GM23338 (cell line): ENCODE results near the gene ARL13B.
"Not testable (repeated sequence)": the region's sequence is repeated elsewhere in the genome, so short reads cannot be mapped to it uniquely, and the experiment has no call there.

Source experiments
- EZH2 ChIP-seq: fragments of 200-600 bp; sonication (generic); IDR thresholded peaks from one replicate; pipeline ENCODE4 v1.8.0; 2017; ENCODE audit warnings: antibody characterized with exemption, mild to moderate bottlenecking, low read depth; ENCODE audit not compliant: unreplicated experiment
- EZH2phosphoT487 ChIP-seq: fragments of 200-600 bp; sonication (generic); IDR thresholded peaks from one replicate; pipeline ENCODE4 v1.8.1; 2018; ENCODE audit warnings: antibody characterized with exemption; ENCODE audit not compliant: unreplicated experiment
- JUNB ChIP-seq: IDR thresholded peaks from one replicate; pipeline ENCODE4 v1.6.1; 2016; ENCODE audit warnings: antibody characterized with exemption; ENCODE audit not compliant: unreplicated experiment
- NANOG ChIP-seq: IDR thresholded peaks from 2 replicates; pipeline ENCODE4 v1.6.1; 2016; ENCODE audit warnings: antibody characterized with exemption, borderline replicate concordance
- POLR2AphosphoS5 ChIP-seq: IDR thresholded peaks from 2 replicates; pipeline ENCODE4 v1.6.1; 2016; ENCODE audit warnings: antibody characterized with exemption, low read depth
- ZNF114 ChIP-seq: fragments of 250-450 bp; sonication (Bioruptor Pico); IDR thresholded peaks from 2 replicates; pipeline ENCODE4 v1.5.0; 2020; ENCODE audit warnings: mild to moderate bottlenecking, moderate library complexity
- TF ChIP-seq, protein P1 (sequence below), 2 experiments: fragments of 200-600 bp in 1 of 2; sonication (generic) in 1 of 2; conservative IDR thresholded peaks; 2 replicates each; pipeline versions ENCODE4 v1.5.1 to v1.6.1; 2016 to 2017; ENCODE audit warnings: antibody characterized with exemption in 2 of 2, low read depth in 2 of 2, mild to moderate bottlenecking in 2 of 2, moderate library complexity in 1 of 2
- TF ChIP-seq, protein P2 (sequence below): IDR thresholded peaks from one replicate; pipeline ENCODE4 v1.6.1; 2018; ENCODE audit warnings: antibody characterized with exemption; ENCODE audit not compliant: unreplicated experiment
- TF ChIP-seq, protein P3 (sequence below): IDR thresholded peaks from 2 replicates; pipeline ENCODE4 v1.6.1; 2016; ENCODE audit warnings: antibody characterized with exemption
- TF ChIP-seq, protein P4 (sequence below): fragments of 250-450 bp; sonication (Bioruptor Pico); IDR thresholded peaks from 2 replicates; pipeline ENCODE4 v1.5.0; 2020; ENCODE audit warnings: mild to moderate bottlenecking, moderate library complexity

DNA sequence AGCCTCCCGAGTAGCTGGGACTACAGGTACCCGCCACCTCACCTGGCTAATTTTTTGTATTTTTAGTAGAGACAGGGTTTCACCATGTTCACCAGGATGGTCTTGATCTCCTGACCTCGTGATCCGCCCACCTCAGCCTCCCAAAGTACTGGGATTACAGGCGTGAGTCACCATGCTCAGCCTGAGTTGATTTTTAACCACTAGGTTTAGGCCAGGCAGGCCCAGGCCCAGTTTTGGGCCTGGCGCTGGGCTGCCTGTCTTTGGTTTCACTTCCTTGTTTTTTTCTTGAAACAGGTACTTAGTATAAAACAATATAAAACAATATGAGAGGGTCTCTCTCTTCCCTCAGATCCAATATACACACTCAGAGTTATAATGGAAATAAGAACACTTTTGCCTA is 42.5 kb upstream of the ARL13B start:
- TF ChIP-seq EZH2, EZH2phosphoT487, JUNB, POLR2AphosphoS5, NANOG, ZNF114: not testable (repeated sequence)
- TF ChIP-seq, protein P1, sequence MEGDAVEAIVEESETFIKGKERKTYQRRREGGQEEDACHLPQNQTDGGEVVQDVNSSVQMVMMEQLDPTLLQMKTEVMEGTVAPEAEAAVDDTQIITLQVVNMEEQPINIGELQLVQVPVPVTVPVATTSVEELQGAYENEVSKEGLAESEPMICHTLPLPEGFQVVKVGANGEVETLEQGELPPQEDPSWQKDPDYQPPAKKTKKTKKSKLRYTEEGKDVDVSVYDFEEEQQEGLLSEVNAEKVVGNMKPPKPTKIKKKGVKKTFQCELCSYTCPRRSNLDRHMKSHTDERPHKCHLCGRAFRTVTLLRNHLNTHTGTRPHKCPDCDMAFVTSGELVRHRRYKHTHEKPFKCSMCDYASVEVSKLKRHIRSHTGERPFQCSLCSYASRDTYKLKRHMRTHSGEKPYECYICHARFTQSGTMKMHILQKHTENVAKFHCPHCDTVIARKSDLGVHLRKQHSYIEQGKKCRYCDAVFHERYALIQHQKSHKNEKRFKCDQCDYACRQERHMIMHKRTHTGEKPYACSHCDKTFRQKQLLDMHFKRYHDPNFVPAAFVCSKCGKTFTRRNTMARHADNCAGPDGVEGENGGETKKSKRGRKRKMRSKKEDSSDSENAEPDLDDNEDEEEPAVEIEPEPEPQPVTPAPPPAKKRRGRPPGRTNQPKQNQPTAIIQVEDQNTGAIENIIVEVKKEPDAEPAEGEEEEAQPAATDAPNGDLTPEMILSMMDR (conservative IDR thresholded peaks at IDR 0.05; ENCODE audit: low read depth in 2 of 2) = not testable (repeated sequence)
- TF ChIP-seq, protein P2, sequence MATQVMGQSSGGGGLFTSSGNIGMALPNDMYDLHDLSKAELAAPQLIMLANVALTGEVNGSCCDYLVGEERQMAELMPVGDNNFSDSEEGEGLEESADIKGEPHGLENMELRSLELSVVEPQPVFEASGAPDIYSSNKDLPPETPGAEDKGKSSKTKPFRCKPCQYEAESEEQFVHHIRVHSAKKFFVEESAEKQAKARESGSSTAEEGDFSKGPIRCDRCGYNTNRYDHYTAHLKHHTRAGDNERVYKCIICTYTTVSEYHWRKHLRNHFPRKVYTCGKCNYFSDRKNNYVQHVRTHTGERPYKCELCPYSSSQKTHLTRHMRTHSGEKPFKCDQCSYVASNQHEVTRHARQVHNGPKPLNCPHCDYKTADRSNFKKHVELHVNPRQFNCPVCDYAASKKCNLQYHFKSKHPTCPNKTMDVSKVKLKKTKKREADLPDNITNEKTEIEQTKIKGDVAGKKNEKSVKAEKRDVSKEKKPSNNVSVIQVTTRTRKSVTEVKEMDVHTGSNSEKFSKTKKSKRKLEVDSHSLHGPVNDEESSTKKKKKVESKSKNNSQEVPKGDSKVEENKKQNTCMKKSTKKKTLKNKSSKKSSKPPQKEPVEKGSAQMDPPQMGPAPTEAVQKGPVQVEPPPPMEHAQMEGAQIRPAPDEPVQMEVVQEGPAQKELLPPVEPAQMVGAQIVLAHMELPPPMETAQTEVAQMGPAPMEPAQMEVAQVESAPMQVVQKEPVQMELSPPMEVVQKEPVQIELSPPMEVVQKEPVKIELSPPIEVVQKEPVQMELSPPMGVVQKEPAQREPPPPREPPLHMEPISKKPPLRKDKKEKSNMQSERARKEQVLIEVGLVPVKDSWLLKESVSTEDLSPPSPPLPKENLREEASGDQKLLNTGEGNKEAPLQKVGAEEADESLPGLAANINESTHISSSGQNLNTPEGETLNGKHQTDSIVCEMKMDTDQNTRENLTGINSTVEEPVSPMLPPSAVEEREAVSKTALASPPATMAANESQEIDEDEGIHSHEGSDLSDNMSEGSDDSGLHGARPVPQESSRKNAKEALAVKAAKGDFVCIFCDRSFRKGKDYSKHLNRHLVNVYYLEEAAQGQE = not testable (repeated sequence)
- TF ChIP-seq, protein P3, sequence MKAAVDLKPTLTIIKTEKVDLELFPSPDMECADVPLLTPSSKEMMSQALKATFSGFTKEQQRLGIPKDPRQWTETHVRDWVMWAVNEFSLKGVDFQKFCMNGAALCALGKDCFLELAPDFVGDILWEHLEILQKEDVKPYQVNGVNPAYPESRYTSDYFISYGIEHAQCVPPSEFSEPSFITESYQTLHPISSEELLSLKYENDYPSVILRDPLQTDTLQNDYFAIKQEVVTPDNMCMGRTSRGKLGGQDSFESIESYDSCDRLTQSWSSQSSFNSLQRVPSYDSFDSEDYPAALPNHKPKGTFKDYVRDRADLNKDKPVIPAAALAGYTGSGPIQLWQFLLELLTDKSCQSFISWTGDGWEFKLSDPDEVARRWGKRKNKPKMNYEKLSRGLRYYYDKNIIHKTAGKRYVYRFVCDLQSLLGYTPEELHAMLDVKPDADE = not testable (repeated sequence)
- TF ChIP-seq, protein P4, sequence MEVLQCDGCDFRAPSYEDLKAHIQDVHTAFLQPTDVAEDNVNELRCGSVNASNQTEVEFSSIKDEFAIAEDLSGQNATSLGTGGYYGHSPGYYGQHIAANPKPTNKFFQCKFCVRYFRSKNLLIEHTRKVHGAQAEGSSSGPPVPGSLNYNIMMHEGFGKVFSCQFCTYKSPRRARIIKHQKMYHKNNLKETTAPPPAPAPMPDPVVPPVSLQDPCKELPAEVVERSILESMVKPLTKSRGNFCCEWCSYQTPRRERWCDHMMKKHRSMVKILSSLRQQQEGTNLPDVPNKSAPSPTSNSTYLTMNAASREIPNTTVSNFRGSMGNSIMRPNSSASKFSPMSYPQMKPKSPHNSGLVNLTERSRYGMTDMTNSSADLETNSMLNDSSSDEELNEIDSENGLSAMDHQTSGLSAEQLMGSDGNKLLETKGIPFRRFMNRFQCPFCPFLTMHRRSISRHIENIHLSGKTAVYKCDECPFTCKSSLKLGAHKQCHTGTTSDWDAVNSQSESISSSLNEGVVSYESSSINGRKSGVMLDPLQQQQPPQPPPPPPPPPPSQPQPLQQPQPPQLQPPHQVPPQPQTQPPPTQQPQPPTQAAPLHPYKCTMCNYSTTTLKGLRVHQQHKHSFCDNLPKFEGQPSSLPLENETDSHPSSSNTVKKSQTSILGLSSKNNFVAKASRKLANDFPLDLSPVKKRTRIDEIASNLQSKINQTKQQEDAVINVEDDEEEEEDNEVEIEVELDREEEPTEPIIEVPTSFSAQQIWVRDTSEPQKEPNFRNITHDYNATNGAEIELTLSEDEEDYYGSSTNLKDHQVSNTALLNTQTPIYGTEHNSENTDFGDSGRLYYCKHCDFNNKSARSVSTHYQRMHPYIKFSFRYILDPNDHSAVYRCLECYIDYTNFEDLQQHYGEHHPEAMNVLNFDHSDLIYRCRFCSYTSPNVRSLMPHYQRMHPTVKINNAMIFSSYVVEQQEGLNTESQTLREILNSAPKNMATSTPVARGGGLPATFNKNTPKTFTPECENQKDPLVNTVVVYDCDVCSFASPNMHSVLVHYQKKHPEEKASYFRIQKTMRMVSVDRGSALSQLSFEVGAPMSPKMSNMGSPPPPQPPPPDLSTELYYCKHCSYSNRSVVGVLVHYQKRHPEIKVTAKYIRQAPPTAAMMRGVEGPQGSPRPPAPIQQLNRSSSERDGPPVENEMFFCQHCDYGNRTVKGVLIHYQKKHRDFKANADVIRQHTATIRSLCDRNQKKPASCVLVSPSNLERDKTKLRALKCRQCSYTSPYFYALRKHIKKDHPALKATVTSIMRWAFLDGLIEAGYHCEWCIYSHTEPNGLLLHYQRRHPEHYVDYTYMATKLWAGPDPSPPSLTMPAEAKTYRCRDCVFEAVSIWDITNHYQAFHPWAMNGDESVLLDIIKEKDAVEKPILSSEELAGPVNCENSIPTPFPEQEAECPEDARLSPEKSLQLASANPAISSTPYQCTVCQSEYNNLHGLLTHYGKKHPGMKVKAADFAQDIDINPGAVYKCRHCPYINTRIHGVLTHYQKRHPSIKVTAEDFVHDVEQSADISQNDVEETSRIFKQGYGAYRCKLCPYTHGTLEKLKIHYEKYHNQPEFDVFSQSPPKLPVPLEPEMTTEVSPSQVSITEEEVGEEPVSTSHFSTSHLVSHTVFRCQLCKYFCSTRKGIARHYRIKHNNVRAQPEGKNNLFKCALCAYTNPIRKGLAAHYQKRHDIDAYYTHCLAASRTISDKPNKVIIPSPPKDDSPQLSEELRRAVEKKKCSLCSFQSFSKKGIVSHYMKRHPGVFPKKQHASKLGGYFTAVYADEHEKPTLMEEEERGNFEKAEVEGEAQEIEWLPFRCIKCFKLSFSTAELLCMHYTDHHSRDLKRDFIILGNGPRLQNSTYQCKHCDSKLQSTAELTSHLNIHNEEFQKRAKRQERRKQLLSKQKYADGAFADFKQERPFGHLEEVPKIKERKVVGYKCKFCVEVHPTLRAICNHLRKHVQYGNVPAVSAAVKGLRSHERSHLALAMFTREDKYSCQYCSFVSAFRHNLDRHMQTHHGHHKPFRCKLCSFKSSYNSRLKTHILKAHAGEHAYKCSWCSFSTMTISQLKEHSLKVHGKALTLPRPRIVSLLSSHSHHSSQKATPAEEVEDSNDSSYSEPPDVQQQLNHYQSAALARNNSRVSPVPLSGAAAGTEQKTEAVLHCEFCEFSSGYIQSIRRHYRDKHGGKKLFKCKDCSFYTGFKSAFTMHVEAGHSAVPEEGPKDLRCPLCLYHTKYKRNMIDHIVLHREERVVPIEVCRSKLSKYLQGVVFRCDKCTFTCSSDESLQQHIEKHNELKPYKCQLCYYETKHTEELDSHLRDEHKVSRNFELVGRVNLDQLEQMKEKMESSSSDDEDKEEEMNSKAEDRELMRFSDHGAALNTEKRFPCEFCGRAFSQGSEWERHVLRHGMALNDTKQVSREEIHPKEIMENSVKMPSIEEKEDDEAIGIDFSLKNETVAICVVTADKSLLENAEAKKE = not testable (repeated sequence)
